ENCODE data around the gene C10orf105.

The C10orf105 gene

DNA sequence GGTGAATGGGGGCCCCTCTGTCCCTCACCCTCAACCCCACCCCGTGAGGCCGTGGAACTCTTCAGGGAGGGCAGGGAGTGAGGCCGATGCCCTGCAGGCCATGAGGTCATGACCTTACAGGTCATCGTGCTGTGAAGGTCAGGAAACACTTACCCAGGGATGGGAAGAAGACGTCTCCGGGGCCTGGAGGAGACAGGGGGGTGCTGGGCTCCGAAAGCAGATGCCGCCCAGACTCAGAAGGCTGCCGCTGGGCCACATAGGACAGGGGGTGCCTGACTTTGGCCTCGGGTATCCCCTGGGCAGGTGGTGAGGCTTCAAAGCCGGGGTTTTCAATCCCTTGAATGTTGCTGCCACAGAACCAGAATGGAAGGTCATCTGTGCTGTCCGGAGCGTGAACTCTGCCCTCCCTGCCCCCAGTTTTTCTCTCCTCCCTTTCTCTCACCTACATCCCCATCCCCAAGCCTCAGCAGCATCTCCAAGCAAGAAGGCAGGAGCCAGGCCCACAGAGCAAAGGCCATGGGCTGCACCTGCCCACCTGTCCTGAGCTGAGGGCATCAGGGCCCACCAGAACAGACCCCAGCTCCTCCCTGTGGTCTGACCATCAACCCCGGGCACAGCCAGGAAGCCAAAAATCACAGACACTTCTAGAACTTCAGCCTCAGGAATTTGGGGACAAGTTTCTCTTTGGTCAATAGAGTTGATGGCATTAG is 32.1 kb upstream of the C10orf105 start:
- FAIRE-seq, result no peak

- no peak for FAIRE-seq
Observed at GRCh38 chr10:71750986-71751385, 31.4 kb upstream of the C10orf105 start.

DNA sequence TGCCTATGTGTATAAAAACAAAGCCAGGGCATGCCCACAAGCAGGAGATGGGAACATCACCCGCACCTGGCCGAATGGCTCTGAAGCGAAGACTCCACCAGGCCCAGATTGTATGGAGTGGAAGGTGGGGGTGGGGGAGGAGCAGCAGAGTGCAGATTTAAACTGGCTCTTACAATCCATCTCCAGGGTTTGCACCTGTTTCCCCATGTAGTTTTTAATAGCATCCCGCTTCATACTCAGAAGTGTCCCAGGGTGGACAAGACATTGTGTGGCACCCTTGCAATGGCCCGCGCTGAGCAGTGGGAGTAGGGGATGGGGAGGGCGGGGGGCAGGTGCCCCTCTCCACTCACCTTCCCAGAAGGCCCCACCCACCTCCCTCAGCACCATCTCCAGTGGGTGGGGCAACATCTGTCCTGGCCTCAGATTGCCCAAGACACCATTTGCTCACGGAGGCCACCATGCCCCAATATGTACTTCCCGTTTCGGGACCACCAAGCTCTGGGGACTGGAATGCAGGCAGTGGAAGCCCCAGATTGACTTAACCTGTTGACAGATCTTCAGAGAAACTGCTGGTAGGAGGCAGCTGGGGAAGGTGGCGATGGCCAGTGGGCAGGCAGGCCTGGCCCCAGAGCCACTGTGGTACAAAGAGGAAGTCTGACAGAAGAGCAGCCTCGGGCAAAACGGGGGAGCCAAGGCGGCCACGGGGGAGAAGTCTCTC is 30.7 kb upstream of the C10orf105 start:
- FAIRE-seq, result no peak

GRCh38 chr10:71749396-71749795 is 29.8 kb upstream of the C10orf105 start:
- no peak for FAIRE-seq

DNA sequence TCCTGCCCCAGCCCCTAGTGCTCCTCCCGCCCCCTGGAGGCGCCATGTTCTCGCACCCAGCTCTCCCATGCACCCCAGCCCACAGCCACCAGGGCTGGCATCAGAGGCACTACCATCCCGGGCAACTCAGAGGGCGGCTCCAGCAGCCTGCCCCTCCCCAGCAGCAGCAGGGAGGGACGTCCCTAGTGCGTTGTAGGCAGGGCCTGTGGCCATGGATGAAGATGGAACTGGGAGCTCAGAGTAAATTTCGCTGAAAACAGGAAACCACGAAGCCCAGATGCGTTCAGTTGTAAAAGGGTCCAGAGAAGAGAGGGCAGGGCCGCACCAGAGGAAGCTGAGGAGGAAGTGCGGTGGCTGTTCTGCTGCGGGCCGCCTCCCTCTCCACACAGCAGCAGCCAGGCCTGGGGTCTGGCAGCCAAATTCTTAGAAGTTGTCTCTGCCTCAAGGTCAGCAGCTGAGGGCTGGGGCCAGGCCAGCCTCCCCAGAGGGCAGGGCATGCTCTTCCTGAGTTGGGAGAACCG is 29.2 kb upstream of the C10orf105 start:
- FAIRE-seq, result no peak

- no peak for FAIRE-seq
Observed at GRCh38 chr10:71747551-71748523, 28.3 kb upstream of the C10orf105 start.

DNA sequence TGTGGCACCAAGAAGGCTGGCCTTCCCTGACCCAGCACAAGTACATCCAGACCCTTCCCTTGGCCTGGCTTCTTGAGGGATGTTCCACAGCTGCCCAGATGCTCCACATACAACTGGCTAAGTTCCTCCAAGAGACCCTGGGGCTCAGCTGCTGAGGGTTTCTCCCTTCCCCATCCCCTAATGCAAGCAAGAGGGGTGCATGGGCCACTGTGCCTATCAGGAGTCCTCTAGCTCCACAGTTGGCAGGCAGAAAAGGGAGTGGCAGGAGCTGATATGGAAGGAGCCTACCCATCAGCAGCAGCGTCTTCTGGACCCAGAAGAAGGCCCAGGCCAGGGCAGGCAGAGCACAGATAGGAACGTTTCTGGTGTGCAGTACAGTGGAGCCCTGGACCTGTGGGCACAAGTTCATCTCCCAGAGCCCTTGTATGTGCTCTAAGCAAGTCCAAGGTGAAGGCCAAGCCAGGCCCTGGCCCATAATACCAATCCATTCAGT is 27.5 kb upstream of the C10orf105 start:
- FAIRE-seq, result no peak

DNA sequence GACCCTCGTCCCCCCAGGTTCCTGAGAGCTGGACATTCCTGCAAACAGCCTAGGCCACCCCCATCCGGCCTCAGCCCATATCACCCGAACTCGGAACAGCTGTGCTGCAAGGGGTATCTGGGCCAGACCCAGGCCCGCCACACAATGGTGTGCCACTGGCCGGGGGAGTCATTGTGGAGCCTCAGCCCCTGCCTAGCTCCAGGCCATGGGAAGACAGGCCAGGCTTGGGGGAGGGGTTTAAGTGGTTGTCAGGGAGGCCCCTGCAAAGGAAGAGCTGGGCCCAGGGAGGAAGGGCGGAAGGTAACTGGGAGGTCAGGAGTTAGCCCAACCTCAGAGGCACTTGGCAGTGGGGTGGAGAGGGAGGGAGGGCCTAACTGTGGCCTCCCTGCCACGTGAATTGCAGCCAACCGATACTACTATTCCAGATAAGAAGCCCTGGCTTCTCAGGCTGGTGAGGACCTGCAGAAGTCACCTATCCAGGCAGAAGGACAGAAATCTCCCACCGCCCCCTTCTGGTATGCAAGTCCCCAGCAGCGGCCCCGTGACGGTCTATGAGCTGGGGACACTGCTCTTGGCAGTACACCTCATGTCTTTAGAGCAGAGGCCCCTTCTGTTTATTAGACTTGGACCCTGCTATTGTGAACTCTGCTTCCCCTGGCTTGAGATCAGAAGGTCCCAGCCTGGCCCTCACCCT is 26.9 kb upstream of the C10orf105 start:
- no peak for FAIRE-seq

GRCh38 chr10:71745664-71746250 is 26.2 kb upstream of the C10orf105 start:
- no peak for FAIRE-seq

DNA sequence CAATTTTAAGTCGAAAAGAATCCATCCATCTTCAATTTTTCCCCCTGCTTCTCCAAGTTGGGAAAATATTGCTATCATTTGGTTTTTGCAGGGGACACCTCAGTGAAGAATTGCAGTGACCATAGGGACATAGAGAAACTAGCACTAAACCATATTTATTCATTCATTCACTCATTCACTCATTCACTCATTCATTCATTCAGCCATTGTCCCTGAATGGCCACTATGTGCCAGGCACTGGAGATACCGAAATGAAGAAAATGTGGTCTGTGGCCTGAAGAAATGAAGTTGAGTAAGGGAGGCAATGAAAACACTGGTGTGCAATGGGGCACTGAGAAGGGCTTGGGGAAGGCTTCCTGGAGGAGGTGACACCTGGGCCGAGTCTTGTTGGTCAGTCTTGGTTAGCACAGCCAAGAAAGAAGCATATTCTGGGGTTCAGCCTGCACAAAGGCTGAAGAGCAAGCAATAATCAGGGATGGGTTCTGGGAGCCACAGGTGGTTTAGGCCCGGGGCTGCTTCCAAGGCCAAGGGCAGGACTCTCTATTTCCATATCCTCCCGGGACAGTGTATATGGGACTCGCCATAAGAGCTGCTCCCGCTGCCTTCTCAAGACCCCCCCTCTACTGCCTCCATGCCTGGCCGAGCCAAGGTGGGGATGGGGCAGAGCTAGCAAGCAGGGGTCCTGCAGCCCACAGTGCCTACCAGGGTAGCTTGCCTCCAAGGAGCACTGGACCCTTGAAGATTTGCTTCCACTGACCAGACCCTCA is 25.5 kb upstream of the C10orf105 start:
- FAIRE-seq, result no peak

DNA sequence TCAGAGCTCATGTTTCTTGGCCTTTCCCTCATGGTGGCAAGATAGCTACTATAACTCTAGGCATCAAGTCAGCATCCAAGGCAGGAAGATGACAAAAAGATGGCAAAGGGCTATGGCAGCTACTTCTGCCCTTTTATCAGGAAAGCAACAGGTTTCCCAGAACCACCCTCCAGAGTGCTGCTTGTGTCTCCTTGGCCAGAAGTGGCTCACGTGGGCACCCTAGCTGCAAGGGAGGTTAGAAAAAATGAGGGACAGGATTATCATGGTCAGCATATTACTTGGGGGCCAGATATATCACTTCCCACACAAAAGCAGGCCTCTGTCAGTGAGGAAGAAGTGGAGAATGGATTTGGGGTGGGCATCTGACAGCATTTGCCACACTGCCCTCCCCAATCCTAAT is 24.3 kb upstream of the C10orf105 start:
- no peak for FAIRE-seq

DNA sequence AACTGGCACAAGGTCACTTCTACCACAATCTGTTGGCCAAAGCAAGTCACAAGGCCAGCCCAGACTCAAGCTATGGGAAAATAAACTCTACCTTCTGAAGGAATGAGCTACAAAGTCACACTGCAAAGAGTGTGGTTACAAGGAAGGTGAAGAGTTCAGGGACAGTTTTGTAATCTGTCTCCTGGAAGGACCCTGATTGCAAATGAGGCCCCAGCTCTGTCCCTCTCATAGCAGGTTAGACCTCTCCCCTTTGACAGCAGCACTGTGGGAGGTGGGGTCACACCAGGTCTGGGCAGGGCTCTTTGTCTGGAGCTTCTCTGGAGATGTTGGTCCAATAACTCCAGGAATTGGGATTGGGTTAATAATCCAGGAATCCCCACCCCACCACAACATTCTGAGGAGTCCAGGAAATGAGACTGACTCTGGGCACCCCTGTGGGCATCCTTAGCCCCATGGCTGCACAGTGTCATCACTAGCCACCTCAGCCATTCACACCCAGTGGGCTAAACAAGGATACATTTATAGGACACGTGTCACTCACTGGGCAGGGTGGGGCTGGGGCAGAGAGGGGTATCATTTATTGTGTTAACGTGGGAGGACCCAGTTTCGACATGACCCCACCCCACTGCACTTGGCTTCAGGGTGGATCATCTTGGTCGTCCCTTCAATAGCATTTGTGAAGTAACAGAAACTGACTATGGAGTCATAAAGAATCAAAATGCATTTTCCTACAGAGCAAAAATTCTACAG is 23.7 kb upstream of the C10orf105 start:
- FAIRE-seq, result no peak

GRCh38 chr10:71742301-71743088 is 22.9 kb upstream of the C10orf105 start:
- FAIRE-seq, result no peak

- FAIRE-seq, result no peak
Observed at GRCh38 chr10:71741671-71742070, 22.1 kb upstream of the C10orf105 start.

- no peak for FAIRE-seq
Observed at GRCh38 chr10:71741029-71741428, 21.5 kb upstream of the C10orf105 start.

GRCh38 chr10:71740069-71740653 is 20.6 kb upstream of the C10orf105 start:
- FAIRE-seq, result no peak

GRCh38 chr10:71739358-71739900 is 19.9 kb upstream of the C10orf105 start:
- FAIRE-seq, result no peak

DNA sequence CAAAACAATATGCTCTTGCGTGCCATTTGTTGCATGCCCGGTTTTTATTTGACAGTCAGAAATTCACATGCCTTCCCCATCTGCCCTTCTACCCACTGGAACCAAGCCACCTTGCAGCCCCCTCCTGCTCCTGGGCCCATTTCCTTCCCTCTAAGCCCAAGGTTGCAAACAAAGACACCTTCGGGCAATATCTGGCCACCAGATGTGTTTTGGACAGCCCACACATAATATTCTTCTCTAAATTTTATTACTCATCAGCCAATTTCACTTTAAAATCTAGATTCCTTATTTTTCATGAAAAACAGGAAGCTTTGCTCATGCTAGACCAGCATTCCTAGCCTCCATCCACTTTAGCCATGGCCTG is 18.2 kb upstream of the C10orf105 start:
- FAIRE-seq, result no peak
